Neuronal stem cell (in vitro differentiated cells): ENCODE data around the gene IRF2.

Experiments
- DNase-seq: peaks from one replicate; pipeline ENCODE4 v3.0.0-alpha.2; 2013; ENCODE audit warnings: low spot score
- H2AFZ ChIP-seq: one replicate; pipeline ENCODE4 v1.6.1; 2013; ENCODE audit warnings: mild to moderate bottlenecking, low read length, inconsistent platforms
- H2AK5ac ChIP-seq: 2 replicates; pipeline ENCODE4 v1.6.1; 2013; ENCODE audit warnings: low read depth, mild to moderate bottlenecking, inconsistent platforms, low read length, moderate library complexity, mixed read lengths
- H2BK120ac ChIP-seq: 2 replicates; pipeline ENCODE4 v1.6.1; 2013; ENCODE audit warnings: low read depth, mild to moderate bottlenecking, inconsistent platforms, low read length, moderate library complexity, mixed read lengths
- H2BK12ac ChIP-seq: one replicate; pipeline ENCODE4 v1.6.1; 2013; ENCODE audit warnings: low read length, inconsistent platforms
- H2BK15ac ChIP-seq: 2 replicates; pipeline ENCODE4 v1.6.1; 2013; ENCODE audit warnings: mild to moderate bottlenecking, low read length, inconsistent platforms, mixed read lengths
- H2BK5ac ChIP-seq: one replicate; pipeline ENCODE4 v1.6.1; 2013; ENCODE audit warnings: inconsistent platforms, mild to moderate bottlenecking, low read length, moderate library complexity
- H3K14ac ChIP-seq: one replicate; pipeline ENCODE4 v1.6.1; 2013; ENCODE audit warnings: low read length, inconsistent platforms
- H3K18ac ChIP-seq: 2 replicates; pipeline ENCODE4 v1.6.1; 2013; ENCODE audit warnings: low read length, inconsistent platforms
- H3K23ac ChIP-seq: 2 replicates; pipeline ENCODE4 v1.6.1; 2013; ENCODE audit warnings: low read depth, mild to moderate bottlenecking, mixed read lengths, low read length, inconsistent platforms; ENCODE audit not compliant: poor library complexity
- H3K27ac ChIP-seq: replicated peaks from 3 replicates; pipeline ENCODE4 v1.5.1; 2013; ENCODE audit warnings: low read length, inconsistent platforms
- H3K27me3 ChIP-seq, 3 experiments: 2 replicates each; pipeline ENCODE4 v1.6.1; 2013; ENCODE audit warnings: low read length in 3 of 3, mild to moderate bottlenecking in 2 of 3, inconsistent platforms in 1 of 3, low read depth in 1 of 3, mixed read lengths in 1 of 3, moderate library complexity in 1 of 3; ENCODE audit not compliant: control insufficient read depth in 3 of 3, insufficient read depth in 3 of 3
- H3K36me3 ChIP-seq, 2 donors: replicated peaks in 1 of 2; 2 replicates each; pipeline ENCODE4 v1.6.1; 2013; ENCODE audit warnings: low read length in 2 of 2; ENCODE audit not compliant: control insufficient read depth in 2 of 2, insufficient read depth in 2 of 2
- H3K4ac ChIP-seq: 2 replicates; pipeline ENCODE4 v1.6.1; 2013; ENCODE audit warnings: inconsistent platforms, mild to moderate bottlenecking, low read length, moderate library complexity
- H3K4me1 ChIP-seq, 2 donors: 1 replicate in 1 of 2; 2 replicates in 1 of 2; pipeline ENCODE4 v1.6.1; 2013; ENCODE audit warnings: low read length in 2 of 2, low read depth in 1 of 2; ENCODE audit not compliant: control insufficient read depth in 2 of 2, insufficient read depth in 1 of 2
- H3K4me2 ChIP-seq: one replicate; pipeline ENCODE4 v1.6.1; 2013; ENCODE audit warnings: mild to moderate bottlenecking, low read length, inconsistent platforms; ENCODE audit not compliant: insufficient read depth, poor library complexity, severe bottlenecking
- H3K4me3 ChIP-seq, 2 donors: 2 replicates each; pipeline ENCODE4 v1.5.1; 2013; ENCODE audit warnings: low read length in 2 of 2, mild to moderate bottlenecking in 2 of 2, inconsistent platforms in 1 of 2, moderate library complexity in 1 of 2
- H3K79me1 ChIP-seq: one replicate; pipeline ENCODE4 v1.6.1; 2013; ENCODE audit warnings: low read depth, mild to moderate bottlenecking, inconsistent platforms, low read length, moderate library complexity
- H3K9ac ChIP-seq: one replicate; pipeline ENCODE4 v1.6.1; 2013; ENCODE audit warnings: mild to moderate bottlenecking, low read depth, low read length, inconsistent platforms; ENCODE audit not compliant: poor library complexity
- H3K9me3 ChIP-seq, 2 donors: replicated peaks in 1 of 2; 2 replicates each; pipeline versions ENCODE3 to v1.6.1; 2013; ENCODE audit warnings: low read length in 2 of 2, mild to moderate bottlenecking in 2 of 2, inconsistent platforms in 1 of 2, low read depth in 1 of 2, mixed read lengths in 1 of 2, moderate library complexity in 1 of 2; ENCODE audit not compliant: control insufficient read depth in 2 of 2, insufficient read depth in 1 of 2
- H4K8ac ChIP-seq: one replicate; pipeline ENCODE4 v1.6.1; 2013; ENCODE audit warnings: low read depth, mild to moderate bottlenecking, inconsistent platforms, low read length, moderate library complexity
- H4K91ac ChIP-seq: one replicate; pipeline ENCODE4 v1.6.1; 2013; ENCODE audit warnings: low read length, low read depth, mild to moderate bottlenecking, inconsistent platforms; ENCODE audit not compliant: poor library complexity
- WGBS, 2 donors: extraction: QIAGEN DNeasy Blood & Tissue Kit; methylation state at CpG; one replicate each; pipeline ENCODE4 v1.1.7; 2013; ENCODE audit warnings: missing lambda C conversion rate in 2 of 2, mixed read lengths in 1 of 2; ENCODE audit not compliant: insufficient read length in 2 of 2, insufficient replicate concordance in 1 of 2; ENCODE audit errors: extremely low coverage in 2 of 2; 5-methylcytosine and 5-hydroxymethylcytosine counted together

Gene IRF2

GRCh38 chr4:184479516-184479950 is 5.2 kb upstream of the IRF2 start:
- Histone ChIP-seq H3K79me1 (peaks cover 1% of the 10 kb centered on the region), H3K18ac (no peak overlapping the region), H3K23ac (no peak overlapping the region), H2BK12ac (no peak overlapping the region), H2BK15ac (no peak overlapping the region), H2BK120ac (no peak overlapping the region), H3K27me3 (no peaks in the 10 kb centered on the region), H3K4me2 (no peak overlapping the region), H3K9me3 (peaks cover 2 to 3% of the 10 kb centered on the region in 2 donors), H2AFZ (no peak overlapping the region), H4K8ac (no peak overlapping the region), H3K36me3 (no peaks in the 10 kb centered on the region), H2BK5ac (no peak overlapping the region), H3K4me3 (no peak overlapping the region), H3K9ac (no peak overlapping the region), H3K27ac (no peak overlapping the region), H3K14ac (no peak overlapping the region), H3K4ac (no peak overlapping the region), H4K91ac (no peak overlapping the region), H3K4me1 (peaks cover 6 to 11% of the 10 kb centered on the region in 2 donors), H2AK5ac (no peak overlapping the region)
- no CpG with 5 or more reads among the region's 1 CpG for WGBS, 2 donors
- no peak for DNase-seq

DNA sequence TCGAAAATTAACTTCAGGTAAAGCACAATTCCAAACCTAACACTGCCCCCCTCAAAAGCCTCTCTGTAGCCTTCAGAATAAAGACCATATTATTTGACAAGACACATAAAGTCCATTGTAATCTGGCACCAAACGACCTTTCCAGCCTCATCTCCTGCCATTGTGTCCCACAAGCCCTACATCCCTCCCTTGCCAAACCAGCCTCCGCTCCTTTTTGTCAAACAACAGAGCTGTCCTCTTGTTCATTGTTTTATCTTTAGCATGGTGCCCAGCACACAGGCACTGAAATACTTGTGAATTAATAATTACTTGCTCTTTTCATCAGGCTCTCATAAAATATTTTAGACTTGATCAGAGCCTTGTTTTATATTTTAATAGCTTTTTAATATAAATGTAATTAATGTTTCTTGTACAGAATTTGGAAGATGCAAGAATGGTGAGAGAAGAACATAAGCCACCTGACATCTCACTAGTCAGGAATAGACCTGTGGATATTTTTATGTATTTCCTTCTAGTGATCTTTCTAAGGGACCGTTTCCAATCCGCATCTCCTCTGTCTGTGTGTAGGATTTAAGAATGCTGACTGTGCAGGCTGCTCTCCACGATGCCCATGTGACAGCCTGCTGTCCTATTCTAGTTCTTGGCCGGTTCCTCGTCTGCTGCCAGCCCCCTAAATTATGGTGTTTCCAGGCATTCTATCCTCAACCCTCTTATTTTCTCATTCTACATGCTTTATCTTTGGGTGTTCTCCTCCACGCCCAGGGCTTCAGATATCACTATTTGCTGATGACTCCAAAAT is 3.0 kb upstream of the IRF2 start:
- no peak overlapping the region for H2AK5ac ChIP-seq
- no peak overlapping the region for H2AFZ ChIP-seq
- no peak overlapping the region for H3K4me2 ChIP-seq
- H2BK15ac ChIP-seq = no peak overlapping the region
- no peak overlapping the region for H3K4me3 ChIP-seq
- H3K23ac ChIP-seq = no peak overlapping the region
- no peak overlapping the region for H3K27ac ChIP-seq
- no peak overlapping the region for H2BK120ac ChIP-seq
- H3K9me3 ChIP-seq = no peaks in the 10 kb centered on the region
- H4K91ac ChIP-seq = no peak overlapping the region
- H3K36me3 ChIP-seq = no peaks in the 10 kb centered on the region
- no peak overlapping the region for H2BK12ac ChIP-seq
- H3K79me1 ChIP-seq = peaks cover 1% of the 10 kb centered on the region
- H4K8ac ChIP-seq = no peak overlapping the region
- WGBS, 2 donors = no CpG with 5 or more reads among the region's 9 CpGs
- H3K9ac ChIP-seq = no peak overlapping the region
- no peak overlapping the region for H3K18ac ChIP-seq
- H3K4me1 ChIP-seq = peaks cover 6 to 11% of the 10 kb centered on the region in 2 donors
- no peak overlapping the region for H3K4ac ChIP-seq
- H3K14ac ChIP-seq = no peak overlapping the region
- DNase-seq = no peak
- no peaks in the 10 kb centered on the region for H3K27me3 ChIP-seq
- no peak overlapping the region for H2BK5ac ChIP-seq

- DNase-seq = no peak
- no peak overlapping the region for H3K9ac ChIP-seq
- H3K4me3 ChIP-seq = no peak overlapping the region
- no peak overlapping the region for H4K8ac ChIP-seq
- H2BK15ac ChIP-seq = no peak overlapping the region
- H3K14ac ChIP-seq = no peak overlapping the region
- H3K4me1 ChIP-seq = peaks cover 9 to 13% of the 10 kb centered on the region in 2 donors
- no peak overlapping the region for H3K18ac ChIP-seq
- no peaks in the 10 kb centered on the region for H3K36me3 ChIP-seq
- no peak overlapping the region for H2BK5ac ChIP-seq
- no peak overlapping the region for H3K27ac ChIP-seq
- no peak overlapping the region for H3K23ac ChIP-seq
- no peak overlapping the region for H3K4me2 ChIP-seq
- H3K4ac ChIP-seq = no peak overlapping the region
- no peaks in the 10 kb centered on the region for H3K9me3 ChIP-seq
- no peaks in the 10 kb centered on the region for H3K27me3 ChIP-seq
- no peak overlapping the region for H2AK5ac ChIP-seq
- peaks cover 1% of the 10 kb centered on the region for H3K79me1 ChIP-seq
- WGBS, 2 donors = no CpG with 5 or more reads among the region's 8 CpGs
- no peak overlapping the region for H2BK120ac ChIP-seq
- no peak overlapping the region for H2AFZ ChIP-seq
- H4K91ac ChIP-seq = no peak overlapping the region
- H2BK12ac ChIP-seq = no peak overlapping the region
Observed at GRCh38 chr4:184476695-184477094, 2.3 kb upstream of the IRF2 start.

- no peak overlapping the region for H2AK5ac ChIP-seq
- no peak overlapping the region for H3K14ac ChIP-seq
- WGBS, 2 donors = no CpG with 5 or more reads among the region's 6 CpGs
- H3K18ac ChIP-seq = no peak overlapping the region
- no peak overlapping the region for H3K27ac ChIP-seq
- peak overlapping the region; percentile 79 to 94 for H3K4me3 ChIP-seq
- no peak overlapping the region for H4K8ac ChIP-seq
- no peak overlapping the region for H3K9ac ChIP-seq
- H2BK5ac ChIP-seq = peak overlapping the region; percentile 7
- no peak overlapping the region for H2BK120ac ChIP-seq
- H3K27me3 ChIP-seq = no peaks in the 10 kb centered on the region
- H3K4ac ChIP-seq = no peak overlapping the region
- no peak overlapping the region for H2BK15ac ChIP-seq
- H3K4me1 ChIP-seq = peaks cover 9 to 19% of the 10 kb centered on the region in 2 donors
- H3K23ac ChIP-seq = no peak overlapping the region
- H2AFZ ChIP-seq = peak overlapping the region; percentile 91
- no peak overlapping the region for H4K91ac ChIP-seq
- H3K4me2 ChIP-seq = peak overlapping the region; percentile 82
- H2BK12ac ChIP-seq = no peak overlapping the region
- DNase-seq = no peak
- H3K79me1 ChIP-seq = peaks cover 1% of the 10 kb centered on the region
- no peaks in the 10 kb centered on the region for H3K36me3 ChIP-seq
- H3K9me3 ChIP-seq = no peaks in the 10 kb centered on the region
Observed at GRCh38 chr4:184475498-184475897, 1.1 kb upstream of the IRF2 start.
